GM18951 (cell line): ENCODE measurements around the gene ZDHHC11B.

ENCODE experiments used
- POLR2A ChIP-seq: IDR thresholded peaks from 4 replicates; pipeline ENCODE4 v1.6.1; 2011; ENCODE audit warnings: mild to moderate bottlenecking; ENCODE audit not compliant: insufficient read length, insufficient read depth; ENCODE audit errors: extremely low read depth
- in situ Hi-C: fragments of 300-500 bp; cut with MboI; formaldehyde crosslinking; loops from one replicate; pipeline ENCODE4 v1.12.0; 2022; ENCODE audit warnings: low sequenced_read_pairs, mixed read lengths, inconsistent platforms; ENCODE audit not compliant: unreplicated experiment

Gene ZDHHC11B

DNA sequence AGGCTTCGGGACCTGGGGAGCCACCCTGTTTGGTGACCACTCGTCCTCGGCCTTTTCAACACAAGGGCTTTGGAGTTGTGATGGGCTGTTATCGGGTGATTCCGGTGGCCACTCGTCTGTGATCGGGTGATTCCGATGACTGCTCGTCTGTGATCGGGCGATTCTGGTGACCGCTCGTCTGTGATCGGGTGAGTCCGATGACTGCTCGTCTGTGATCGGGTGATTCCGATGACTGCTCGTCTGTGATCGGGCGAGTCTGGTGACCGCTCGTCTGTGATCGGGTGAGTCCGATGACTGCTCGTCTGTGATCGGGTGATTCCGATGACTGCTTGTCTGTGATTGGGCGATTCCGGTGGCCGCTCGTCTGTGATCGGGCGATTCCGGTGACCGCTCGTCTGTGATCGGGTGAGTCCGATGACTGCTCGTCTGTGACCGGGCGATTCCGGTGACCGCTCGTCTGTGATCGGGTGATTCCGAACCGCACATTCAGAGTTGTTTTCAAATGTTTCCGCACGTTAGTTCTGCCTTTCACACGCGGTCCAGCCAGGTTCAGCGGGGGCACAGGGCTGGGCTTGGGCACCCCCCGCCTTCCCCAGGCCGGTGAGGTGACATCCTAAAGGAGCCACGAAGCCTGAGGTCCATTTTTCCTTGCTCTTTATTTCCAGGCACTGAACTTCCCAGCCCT is 121.6 kb downstream of the ZDHHC11B start:
- TF ChIP-seq POLR2A = no peak
- in situ Hi-C loops = no loop called here

DNA sequence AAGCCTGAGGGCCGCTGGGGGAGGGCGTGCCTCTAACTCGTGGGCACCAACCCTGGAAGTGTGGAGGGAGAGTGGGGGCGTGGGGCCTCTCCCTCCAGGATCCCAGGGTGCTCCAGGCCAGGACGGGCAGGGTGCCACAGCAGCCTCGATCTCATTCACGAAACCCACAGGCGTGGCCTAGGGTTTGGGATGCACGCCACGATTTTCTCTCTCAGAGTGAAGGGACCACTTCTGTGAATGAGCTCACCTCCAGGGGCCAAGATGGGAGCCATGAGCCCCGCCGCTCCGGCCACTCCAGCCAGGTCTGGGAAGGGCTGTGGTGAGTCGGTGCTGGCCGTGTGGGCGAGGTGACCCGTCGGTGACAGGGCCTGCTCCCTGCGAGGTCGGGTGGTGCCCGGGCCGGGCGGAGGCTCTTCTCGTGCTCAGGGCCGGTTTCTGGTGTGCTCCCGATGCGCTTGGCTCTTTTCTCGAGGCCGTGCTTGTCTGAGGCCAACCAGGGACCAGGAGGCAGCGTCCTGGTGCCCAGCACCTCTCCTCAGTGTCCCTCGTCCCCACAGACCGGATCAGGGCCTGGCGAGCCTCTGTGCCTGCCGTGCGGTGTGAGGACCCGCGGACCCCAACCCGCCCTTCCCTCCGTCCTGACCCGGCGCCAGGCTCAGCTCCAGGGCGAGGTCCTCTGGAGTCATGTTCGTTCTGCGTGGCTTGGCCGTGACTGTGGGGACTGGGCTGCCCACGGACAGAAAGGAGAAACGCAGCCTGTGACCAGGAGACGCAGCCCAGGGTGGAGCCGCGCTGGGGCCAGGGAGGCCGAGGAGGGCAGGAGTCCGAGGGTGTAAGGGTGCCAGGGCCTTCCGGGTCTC is 122.4 kb downstream of the ZDHHC11B start:
- in situ Hi-C loops = no loop called here
- TF ChIP-seq POLR2A = no peak

DNA sequence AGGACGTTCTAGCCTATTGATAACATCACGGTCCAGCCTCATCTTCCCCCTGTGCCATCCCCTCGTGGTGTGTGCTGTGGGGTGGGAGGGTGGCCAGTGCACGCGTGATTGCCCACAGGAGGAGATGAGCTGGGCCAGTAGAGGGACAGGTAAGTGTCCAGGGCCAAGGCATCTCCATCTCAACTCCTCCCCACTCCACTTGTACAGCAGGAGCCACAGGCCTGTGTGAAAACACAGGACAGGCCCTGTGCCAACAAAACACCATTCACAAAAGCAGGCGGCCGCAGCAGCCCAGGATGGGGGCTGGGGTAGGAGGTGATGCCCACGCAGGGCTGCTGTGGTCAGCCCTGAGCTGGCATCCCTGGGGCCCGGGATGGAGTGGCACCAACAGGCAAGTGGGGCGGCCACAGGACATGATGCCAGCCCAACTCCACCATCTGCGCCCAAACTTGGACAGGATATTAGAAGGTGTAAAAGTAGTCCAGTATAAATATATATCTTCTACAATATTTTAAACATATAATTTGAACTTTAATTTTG is 124.0 kb downstream of the ZDHHC11B start:
- in situ Hi-C loops = no loop called here
- TF ChIP-seq POLR2A = no peak
